Measurements from ENCODE around the gene OR51I1.

Gene OR51I1, protein sequence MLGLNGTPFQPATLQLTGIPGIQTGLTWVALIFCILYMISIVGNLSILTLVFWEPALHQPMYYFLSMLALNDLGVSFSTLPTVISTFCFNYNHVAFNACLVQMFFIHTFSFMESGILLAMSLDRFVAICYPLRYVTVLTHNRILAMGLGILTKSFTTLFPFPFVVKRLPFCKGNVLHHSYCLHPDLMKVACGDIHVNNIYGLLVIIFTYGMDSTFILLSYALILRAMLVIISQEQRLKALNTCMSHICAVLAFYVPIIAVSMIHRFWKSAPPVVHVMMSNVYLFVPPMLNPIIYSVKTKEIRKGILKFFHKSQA

DNA sequence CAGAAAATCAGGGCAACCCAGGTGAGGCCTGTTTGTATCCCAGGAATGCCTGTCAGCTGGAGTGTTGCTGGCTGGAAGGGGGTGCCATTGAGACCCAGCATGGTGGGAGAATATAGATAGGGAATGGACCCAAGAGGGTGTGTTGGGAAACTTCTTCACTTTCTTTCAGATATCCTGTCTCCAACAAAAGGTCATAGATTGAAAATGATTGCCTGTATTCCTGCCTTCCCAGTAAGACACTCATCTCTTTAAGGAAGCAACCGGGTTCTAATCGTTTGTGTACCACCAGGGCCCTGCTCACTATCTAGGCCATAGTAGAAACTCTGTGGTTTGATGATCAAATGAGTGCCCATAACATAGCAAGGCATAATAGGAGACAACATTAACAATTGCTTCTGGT lies at the start of gene OR51I1:
OR51I1 (minus strand) TSS at position 101 of the 400 bp plus-strand sequence; CDS start at position 101, 0 bp downstream.
- Histone ChIP-seq H3K4me3 (ENCODE audit: low read depth in 1 of 2, low read length in 2 of 2) (no peak within 1 kb of the TSS), H3K4me1 (ENCODE audit: control insufficient read depth in 1 of 2, insufficient read depth in 2 of 2, low read length in 2 of 2) (no peaks in the 10 kb centered on the region), H3K9me3 (ENCODE audit: control insufficient read depth in 1 of 2, low read length in 2 of 2) (no peaks in the 10 kb centered on the region), H3K27ac (ENCODE audit: low read depth, low read length) (no peak within 1 kb of the TSS), H3K36me3 (ENCODE audit: control insufficient read depth in 1 of 2, insufficient read depth in 2 of 2, low read length in 2 of 2) (no peaks in the 10 kb centered on the region), H3K9ac (ENCODE audit: low read depth in 1 of 2, low read length in 2 of 2) (no peak within 1 kb of the TSS), H3K27me3 (ENCODE audit: control insufficient read depth in 1 of 2, insufficient read depth in 2 of 2, low read length in 2 of 2) (no peaks in the 10 kb centered on the region)

DNA sequence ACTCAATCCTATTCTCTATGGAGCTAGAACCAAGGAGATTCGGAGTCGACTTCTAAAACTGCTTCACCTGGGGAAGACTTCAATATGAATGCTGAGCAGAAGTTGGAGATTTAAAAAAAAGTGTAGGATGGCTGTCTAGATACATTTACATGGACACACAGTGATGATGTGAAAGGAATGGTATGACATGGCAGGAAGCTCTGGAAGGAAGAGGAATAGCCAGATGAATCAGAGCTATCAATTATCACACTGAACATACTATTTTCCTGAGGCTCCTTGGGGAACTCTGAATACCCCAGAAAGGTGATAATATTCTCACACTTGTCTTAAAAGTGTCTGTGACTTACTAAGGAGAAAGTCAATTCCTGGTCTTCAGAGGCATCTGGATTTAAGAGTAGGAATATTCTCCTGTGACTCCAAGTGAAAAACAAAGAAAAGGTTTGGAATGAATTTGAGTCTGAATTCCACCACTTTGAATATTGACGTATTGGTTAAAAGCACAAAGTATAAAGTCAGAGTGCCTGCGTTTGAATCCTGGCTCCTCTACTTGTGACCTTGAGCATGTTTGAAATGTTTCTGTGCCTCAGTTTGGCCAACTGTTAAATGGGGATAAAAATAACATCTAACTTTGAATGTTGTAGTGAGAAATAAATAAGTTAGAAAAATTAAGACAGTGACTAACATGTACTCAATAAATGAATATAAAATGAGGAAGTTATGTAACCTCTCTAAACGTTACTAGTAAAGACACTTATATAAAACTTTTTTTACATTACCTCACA lies 48.5 kb upstream of the OR51I1 start:
- no peaks in the 10 kb centered on the region for H3K4me1 ChIP-seq (ENCODE audit: control insufficient read depth in 1 of 2, insufficient read depth in 2 of 2, low read length in 2 of 2)
- no peaks in the 10 kb centered on the region for H3K36me3 ChIP-seq (ENCODE audit: control insufficient read depth in 1 of 2, insufficient read depth in 2 of 2, low read length in 2 of 2)
- no peak overlapping the region for H3K27ac ChIP-seq (ENCODE audit: low read depth, low read length)
- H3K27me3 ChIP-seq (ENCODE audit: control insufficient read depth in 1 of 2, insufficient read depth in 2 of 2, low read length in 2 of 2): no peaks in the 10 kb centered on the region
- no peaks in the 10 kb centered on the region for H3K9me3 ChIP-seq (ENCODE audit: control insufficient read depth in 1 of 2, low read length in 2 of 2)
- H3K4me3 ChIP-seq (ENCODE audit: low read depth in 1 of 2, low read length in 2 of 2): no peak overlapping the region
- H3K9ac ChIP-seq (ENCODE audit: low read depth in 1 of 2, low read length in 2 of 2): no peak overlapping the region

DNA sequence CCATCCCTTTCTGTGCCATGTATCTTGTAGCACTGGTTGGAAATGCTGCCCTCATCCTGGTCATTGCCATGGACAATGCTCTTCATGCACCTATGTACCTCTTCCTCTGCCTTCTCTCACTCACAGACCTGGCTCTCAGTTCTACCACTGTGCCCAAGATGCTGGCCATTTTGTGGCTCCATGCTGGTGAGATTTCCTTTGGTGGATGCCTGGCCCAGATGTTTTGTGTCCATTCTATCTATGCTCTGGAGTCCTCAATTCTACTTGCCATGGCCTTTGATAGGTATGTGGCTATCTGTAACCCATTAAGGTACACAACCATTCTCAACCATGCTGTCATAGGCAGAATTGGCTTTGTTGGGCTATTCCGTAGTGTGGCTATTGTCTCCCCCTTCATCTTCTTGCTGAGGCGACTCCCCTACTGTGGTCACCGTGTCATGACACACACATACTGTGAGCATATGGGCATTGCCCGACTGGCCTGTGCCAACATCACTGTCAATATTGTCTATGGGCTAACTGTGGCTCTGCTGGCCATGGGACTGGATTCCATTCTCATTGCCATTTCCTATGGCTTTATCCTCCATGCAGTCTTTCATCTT lies 47.6 kb upstream of the OR51I1 start:
- no peaks in the 10 kb centered on the region for H3K9me3 ChIP-seq (ENCODE audit: control insufficient read depth in 1 of 2, low read length in 2 of 2)
- H3K36me3 ChIP-seq (ENCODE audit: control insufficient read depth in 1 of 2, insufficient read depth in 2 of 2, low read length in 2 of 2): no peaks in the 10 kb centered on the region
- H3K9ac ChIP-seq (ENCODE audit: low read depth in 1 of 2, low read length in 2 of 2): no peak overlapping the region
- H3K4me3 ChIP-seq (ENCODE audit: low read depth in 1 of 2, low read length in 2 of 2): no peak overlapping the region
- no peaks in the 10 kb centered on the region for H3K4me1 ChIP-seq (ENCODE audit: control insufficient read depth in 1 of 2, insufficient read depth in 2 of 2, low read length in 2 of 2)
- no peaks in the 10 kb centered on the region for H3K27me3 ChIP-seq (ENCODE audit: control insufficient read depth in 1 of 2, insufficient read depth in 2 of 2, low read length in 2 of 2)
- no peak overlapping the region for H3K27ac ChIP-seq (ENCODE audit: low read depth, low read length)

DNA sequence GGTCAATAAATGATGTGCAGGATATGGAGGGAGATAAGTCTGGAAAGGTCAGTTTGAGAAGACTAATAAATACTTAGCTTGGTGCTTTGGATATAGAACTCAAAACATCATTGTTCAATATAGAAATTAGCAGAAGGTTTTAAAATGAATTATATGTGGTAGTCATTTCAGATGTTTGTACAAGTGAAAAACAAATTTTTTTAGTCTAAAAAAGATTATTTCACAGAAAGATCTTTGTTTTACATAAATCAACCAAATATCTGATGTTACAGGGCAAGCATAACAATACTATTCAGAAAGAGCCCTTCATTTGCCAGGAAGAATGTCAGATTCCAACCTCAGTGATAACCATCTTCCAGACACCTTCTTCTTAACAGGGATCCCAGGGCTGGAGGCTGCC lies 47.1 kb upstream of the OR51I1 start, which contains the start of gene OR52D1:
OR52D1 (plus strand) TSS at position 301 of the 400 bp plus-strand sequence; CDS start at position 323, 22 bp downstream.
- no peaks in the 10 kb centered on the region for H3K4me1 ChIP-seq (ENCODE audit: control insufficient read depth in 1 of 2, insufficient read depth in 2 of 2, low read length in 2 of 2)
- no peak within 1 kb of the TSS for H3K4me3 ChIP-seq (ENCODE audit: low read depth in 1 of 2, low read length in 2 of 2)
- H3K9ac ChIP-seq (ENCODE audit: low read depth in 1 of 2, low read length in 2 of 2): no peak within 1 kb of the TSS
- no peaks in the 10 kb centered on the region for H3K36me3 ChIP-seq (ENCODE audit: control insufficient read depth in 1 of 2, insufficient read depth in 2 of 2, low read length in 2 of 2)
- H3K9me3 ChIP-seq (ENCODE audit: control insufficient read depth in 1 of 2, low read length in 2 of 2): no peaks in the 10 kb centered on the region
- no peaks in the 10 kb centered on the region for H3K27me3 ChIP-seq (ENCODE audit: control insufficient read depth in 1 of 2, insufficient read depth in 2 of 2, low read length in 2 of 2)
- H3K27ac ChIP-seq (ENCODE audit: low read depth, low read length): no peak within 1 kb of the TSS

DNA sequence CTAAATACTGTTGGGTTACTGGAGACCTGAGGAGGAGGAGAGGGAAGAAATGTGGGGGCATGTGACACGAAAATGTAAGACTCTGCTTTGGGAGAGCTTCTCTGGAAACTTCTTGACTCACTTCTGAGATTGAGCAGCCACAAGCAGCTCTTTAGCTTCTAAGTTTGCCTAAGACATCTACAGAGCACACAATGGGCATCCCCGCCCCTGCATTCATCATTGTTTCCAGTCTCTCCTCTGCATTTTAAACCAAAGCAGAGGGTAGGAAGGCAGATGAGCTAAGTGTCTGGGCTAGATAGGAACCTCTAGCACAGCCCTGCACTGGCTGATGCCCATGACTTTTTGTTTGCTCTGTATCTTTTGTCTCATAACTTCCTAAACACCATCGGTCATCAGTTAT lies 45.1 kb upstream of the OR51I1 start:
- Histone ChIP-seq H3K36me3 (ENCODE audit: control insufficient read depth in 1 of 2, insufficient read depth in 2 of 2, low read length in 2 of 2) (no peaks in the 10 kb centered on the region), H3K9me3 (ENCODE audit: control insufficient read depth in 1 of 2, low read length in 2 of 2) (no peaks in the 10 kb centered on the region), H3K4me1 (ENCODE audit: control insufficient read depth in 1 of 2, insufficient read depth in 2 of 2, low read length in 2 of 2) (no peaks in the 10 kb centered on the region), H3K27me3 (ENCODE audit: control insufficient read depth in 1 of 2, insufficient read depth in 2 of 2, low read length in 2 of 2) (no peaks in the 10 kb centered on the region), H3K4me3 (ENCODE audit: low read depth in 1 of 2, low read length in 2 of 2) (no peak overlapping the region), H3K9ac (ENCODE audit: low read depth in 1 of 2, low read length in 2 of 2) (no peak overlapping the region), H3K27ac (ENCODE audit: low read depth, low read length) (no peak overlapping the region)

DNA sequence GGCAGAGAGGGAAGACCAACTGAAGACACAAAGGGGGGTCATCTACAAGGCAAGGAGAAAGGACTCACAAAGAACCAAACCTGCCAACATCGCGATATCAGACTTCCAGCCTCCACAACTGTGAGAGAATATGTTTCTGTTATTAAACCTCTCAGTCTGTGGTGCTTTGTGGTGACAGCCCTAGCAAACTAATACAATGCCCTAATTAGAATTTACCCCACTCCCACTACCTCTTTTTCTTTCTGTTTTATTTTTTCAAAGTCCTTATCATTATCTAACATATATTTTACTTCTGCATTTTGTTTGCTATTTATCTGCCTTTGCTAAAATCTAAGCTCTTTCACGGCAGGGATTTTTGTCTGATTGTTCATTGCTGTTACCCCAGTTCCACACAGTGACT lies 44.7 kb upstream of the OR51I1 start:
- H3K27ac ChIP-seq (ENCODE audit: low read depth, low read length): no peak overlapping the region
- no peak overlapping the region for H3K4me3 ChIP-seq (ENCODE audit: low read depth in 1 of 2, low read length in 2 of 2)
- no peaks in the 10 kb centered on the region for H3K36me3 ChIP-seq (ENCODE audit: control insufficient read depth in 1 of 2, insufficient read depth in 2 of 2, low read length in 2 of 2)
- no peak overlapping the region for H3K9ac ChIP-seq (ENCODE audit: low read depth in 1 of 2, low read length in 2 of 2)
- H3K27me3 ChIP-seq (ENCODE audit: control insufficient read depth in 1 of 2, insufficient read depth in 2 of 2, low read length in 2 of 2): no peaks in the 10 kb centered on the region
- H3K4me1 ChIP-seq (ENCODE audit: control insufficient read depth in 1 of 2, insufficient read depth in 2 of 2, low read length in 2 of 2): no peaks in the 10 kb centered on the region
- H3K9me3 ChIP-seq (ENCODE audit: control insufficient read depth in 1 of 2, low read length in 2 of 2): no peaks in the 10 kb centered on the region

DNA sequence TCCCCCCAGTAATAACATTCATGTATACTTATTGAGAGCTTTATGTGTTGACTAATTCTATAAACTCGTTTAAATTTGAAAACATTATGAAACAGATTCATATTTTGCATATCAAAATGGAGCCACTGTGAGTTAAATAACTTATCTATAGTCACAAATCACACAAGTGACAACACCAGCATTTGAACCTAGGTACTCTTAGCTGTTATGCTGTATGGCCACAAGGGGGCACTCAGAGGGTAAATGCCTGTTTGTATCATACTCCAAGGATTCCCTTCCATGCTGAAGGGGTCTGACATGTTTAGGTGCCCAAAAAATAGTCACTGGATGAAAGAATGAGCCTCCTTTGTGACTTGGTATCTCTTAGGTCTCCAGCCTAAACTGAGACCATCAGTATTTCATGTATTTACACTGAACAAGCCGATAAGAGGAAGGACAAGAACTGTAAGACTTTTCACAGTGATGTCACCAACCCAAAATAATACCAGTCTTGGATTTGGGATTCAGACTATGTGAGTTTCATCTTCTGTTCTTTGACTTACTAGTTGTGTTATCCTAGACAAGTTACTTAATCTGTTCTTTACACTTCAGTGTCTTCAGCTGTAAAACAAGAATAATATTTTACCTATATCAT lies 35.0 kb upstream of the OR51I1 start:
- Histone ChIP-seq H3K9ac (ENCODE audit: low read depth in 1 of 2, low read length in 2 of 2) (no peak overlapping the region), H3K27me3 (ENCODE audit: control insufficient read depth in 1 of 2, insufficient read depth in 2 of 2, low read length in 2 of 2) (no peaks in the 10 kb centered on the region), H3K4me3 (ENCODE audit: low read depth in 1 of 2, low read length in 2 of 2) (no peak overlapping the region), H3K27ac (ENCODE audit: low read depth, low read length) (no peak overlapping the region), H3K36me3 (ENCODE audit: control insufficient read depth in 1 of 2, insufficient read depth in 2 of 2, low read length in 2 of 2) (no peaks in the 10 kb centered on the region), H3K9me3 (ENCODE audit: control insufficient read depth in 1 of 2, low read length in 2 of 2) (no peaks in the 10 kb centered on the region), H3K4me1 (ENCODE audit: control insufficient read depth in 1 of 2, insufficient read depth in 2 of 2, low read length in 2 of 2) (no peaks in the 10 kb centered on the region)

DNA sequence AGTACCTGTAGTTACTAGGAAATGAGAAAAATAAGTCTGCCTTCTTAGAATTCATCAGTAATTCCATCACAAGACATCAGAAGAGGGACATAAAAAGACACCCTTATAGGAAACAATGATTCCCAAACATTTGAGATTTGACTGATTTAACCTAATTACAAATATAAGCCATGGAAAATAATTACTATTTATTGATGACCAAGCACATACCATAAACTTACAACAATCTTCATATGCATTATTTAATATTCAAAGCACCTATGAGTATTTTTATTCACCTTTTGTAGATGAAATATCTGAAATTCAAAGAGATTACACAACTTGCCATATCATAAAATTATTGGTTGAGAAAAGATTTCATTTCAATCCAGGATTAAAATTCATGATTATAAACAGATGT lies 32.6 kb upstream of the OR51I1 start:
- H3K9me3 ChIP-seq (ENCODE audit: control insufficient read depth in 1 of 2, low read length in 2 of 2): no peaks in the 10 kb centered on the region
- H3K27ac ChIP-seq (ENCODE audit: low read depth, low read length): no peak overlapping the region
- H3K36me3 ChIP-seq (ENCODE audit: control insufficient read depth in 1 of 2, insufficient read depth in 2 of 2, low read length in 2 of 2): no peaks in the 10 kb centered on the region
- H3K4me1 ChIP-seq (ENCODE audit: control insufficient read depth in 1 of 2, insufficient read depth in 2 of 2, low read length in 2 of 2): no peaks in the 10 kb centered on the region
- H3K9ac ChIP-seq (ENCODE audit: low read depth in 1 of 2, low read length in 2 of 2): no peak overlapping the region
- no peaks in the 10 kb centered on the region for H3K27me3 ChIP-seq (ENCODE audit: control insufficient read depth in 1 of 2, insufficient read depth in 2 of 2, low read length in 2 of 2)
- H3K4me3 ChIP-seq (ENCODE audit: low read depth in 1 of 2, low read length in 2 of 2): no peak overlapping the region

DNA sequence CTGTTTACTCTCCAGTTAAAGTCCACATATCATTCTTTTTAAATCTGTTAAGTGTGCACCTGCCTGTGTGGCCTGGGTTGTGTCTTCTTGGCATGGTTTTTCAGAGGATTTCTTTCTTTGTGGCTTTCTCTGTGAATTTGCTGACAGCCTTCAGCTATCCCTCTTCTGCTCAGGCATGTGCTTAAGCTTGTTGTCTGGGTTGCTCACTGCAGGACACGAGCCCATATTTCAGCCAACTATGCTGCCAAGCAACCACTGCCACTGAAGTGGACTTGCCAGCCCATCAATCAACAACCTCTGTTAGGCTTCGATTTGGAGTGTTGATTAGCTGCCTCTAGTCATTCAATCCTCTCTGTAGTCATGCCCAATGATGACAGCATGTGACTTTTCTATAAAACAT lies 26.2 kb upstream of the OR51I1 start:
- H3K4me3 ChIP-seq (ENCODE audit: low read depth in 1 of 2, low read length in 2 of 2): no peak overlapping the region
- no peaks in the 10 kb centered on the region for H3K27me3 ChIP-seq (ENCODE audit: control insufficient read depth in 1 of 2, insufficient read depth in 2 of 2, low read length in 2 of 2)
- no peak overlapping the region for H3K27ac ChIP-seq (ENCODE audit: low read depth, low read length)
- no peak overlapping the region for H3K9ac ChIP-seq (ENCODE audit: low read depth in 1 of 2, low read length in 2 of 2)
- no peaks in the 10 kb centered on the region for H3K9me3 ChIP-seq (ENCODE audit: control insufficient read depth in 1 of 2, low read length in 2 of 2)
- H3K4me1 ChIP-seq (ENCODE audit: control insufficient read depth in 1 of 2, insufficient read depth in 2 of 2, low read length in 2 of 2): no peaks in the 10 kb centered on the region
- no peaks in the 10 kb centered on the region for H3K36me3 ChIP-seq (ENCODE audit: control insufficient read depth in 1 of 2, insufficient read depth in 2 of 2, low read length in 2 of 2)

Data from duodenal mucosa (tissue), 2 donors.